OCI-LY3 (cell line): ENCODE measurements around the gene CDH5.

Experiments
- CTCF ChIP-seq: fragments of 200-600, 300-600 bp; sonication (generic); IDR thresholded peaks from 2 replicates; pipeline ENCODE4 v1.5.1; 2014; ENCODE audit warnings: antibody characterized with exemption, low read length, low read depth
- EZH2phosphoT487 ChIP-seq: fragments of 200-600 bp; shearing (Covaris generic); IDR thresholded peaks from 2 replicates; pipeline ENCODE4 v1.6.1; 2018; ENCODE audit warnings: antibody characterized with exemption, mixed run types, low read depth

DNA sequence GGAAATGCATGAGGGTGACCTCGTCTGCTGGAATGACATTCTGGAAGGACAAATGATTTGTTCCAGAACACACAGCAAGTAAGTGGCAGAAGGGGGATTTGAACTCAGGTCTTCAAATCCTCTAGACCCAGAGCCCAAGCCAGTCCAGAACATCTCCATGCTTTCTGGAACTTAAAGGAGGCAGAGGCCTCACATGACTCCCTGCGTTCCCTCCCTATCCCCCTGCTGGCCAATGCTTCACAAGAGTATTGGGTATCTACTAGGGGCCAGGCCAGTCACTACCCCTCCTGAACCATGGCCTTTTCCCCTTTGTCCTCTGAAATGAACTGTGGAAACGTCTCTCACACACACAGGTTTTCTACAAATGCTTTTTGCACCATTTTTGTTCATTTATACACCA, 53.0 kb downstream of the CDH5 start:
- TF ChIP-seq EZH2phosphoT487, result no peak
- TF ChIP-seq CTCF, result no peak
